Tibial nerve (tissue), 4 donors: ENCODE results near the gene PSRC1. TPM values are rescaled to one million over a fixed set of nuclear protein-coding genes. Genes with fewer than 3 reads are reported as not detected.
"Not testable (repeated sequence)": the region's sequence is repeated elsewhere in the genome, so short reads cannot be mapped to it uniquely, and the experiment has no call there.

Experiments
- DNase-seq, 2 donors: peaks; one replicate each; pipeline ENCODE4 v3.0.0-alpha.2; 2019; ENCODE audit warnings: low spot score in 2 of 2
- H3K27ac ChIP-seq, 4 donors: fragments of 200-600 bp; sonication (generic) in 3 of 4; one replicate each; pipeline ENCODE4 v1.5.1; 2017 to 2019; ENCODE audit warnings: mild to moderate bottlenecking in 1 of 4
- H3K27me3 ChIP-seq, 2 donors: fragments of 200-600 bp; sonication (generic) in 1 of 2; one replicate each; pipeline versions ENCODE4 v1.5.1 to v1.6.0; 2017 to 2019
- H3K36me3 ChIP-seq, 3 donors: fragments of 200-600 bp; sonication (generic); one replicate each; pipeline ENCODE4 v1.5.1; 2018 to 2019
- H3K4me1 ChIP-seq, 4 donors: fragments of 200-600 bp; sonication (generic) in 3 of 4; one replicate each; pipeline ENCODE4 v1.5.1; 2017 to 2019
- H3K4me3 ChIP-seq, 4 donors: fragments of 200-600 bp; sonication (generic) in 3 of 4; one replicate each; pipeline ENCODE4 v1.5.1; 2017 to 2019; ENCODE audit warnings: mild to moderate bottlenecking in 1 of 4, moderate library complexity in 1 of 4
- H3K9me3 ChIP-seq, 4 donors: fragments of 200-600 bp; sonication (generic) in 3 of 4; one replicate each; pipeline ENCODE4 v1.5.1; 2017 to 2019
- CTCF ChIP-seq, 5 experiments: fragments of 200-600 bp in 3 of 5; fragments of 450-650 bp in 2 of 5; sonication (generic) in 3 of 5; IDR thresholded peaks; one replicate each; pipeline ENCODE4 v1.5.1; 2016 to 2019; ENCODE audit warnings: antibody characterized with exemption in 5 of 5, mild to moderate bottlenecking in 3 of 5, moderate library complexity in 2 of 5
- EP300 ChIP-seq, 2 donors: sonication (generic); formaldehyde crosslinking; IDR thresholded peaks; one replicate each; pipeline ENCODE4 v1.6.1; 2017; ENCODE audit warnings: antibody characterized with exemption in 2 of 2, mild to moderate bottlenecking in 1 of 2
- POLR2A ChIP-seq, 2 donors: fragments of 450-650 bp; IDR thresholded peaks; one replicate each; pipeline ENCODE4 v1.6.1; 2017; ENCODE audit warnings: antibody characterized with exemption in 2 of 2, mild to moderate bottlenecking in 2 of 2, moderate library complexity in 2 of 2
- WGBS, 2 donors: methylation state at CpG; one replicate each; pipeline ENCODE4 v1.1.5; 2018; 5-methylcytosine and 5-hydroxymethylcytosine counted together
- total RNA-seq, 4 donors: library from RNA; depleted of rRNA; stranded (reverse); fragments of >200 nt; gene quantifications; one replicate each; pipeline ENCODE4 v1.1.0, GENCODE V29; 2016

The PSRC1 gene
- total RNA-seq, 4 donors from 2014 or later, result 33.0 to 62.0 (median 47.4) TPM

- no peak for TF ChIP-seq EP300 (IDR thresholded peaks at IDR 0.05)
- no peak for TF ChIP-seq CTCF (IDR thresholded peaks at IDR 0.05)
- no peak for TF ChIP-seq POLR2A (IDR thresholded peaks at IDR 0.05)
- no peaks in the 10 kb centered on the region for H3K27me3 ChIP-seq
- H3K9me3 ChIP-seq, result no peaks in the 10 kb centered on the region
- H3K4me3 ChIP-seq, result no peak overlapping the region
- no peaks in the 10 kb centered on the region for H3K36me3 ChIP-seq
- H3K4me1 ChIP-seq, result no peaks in the 10 kb centered on the region
- H3K27ac ChIP-seq, result no peak overlapping the region
- WGBS, 2 donors, result 71 to 79% methylated on average over 6 of the region's 6 CpGs
- peak in 1 of 2 donors; percentile 33 for DNase-seq
Observed at GRCh38 chr1:109290998-109291397, 8.1 kb upstream of the PSRC1 start.

DNA sequence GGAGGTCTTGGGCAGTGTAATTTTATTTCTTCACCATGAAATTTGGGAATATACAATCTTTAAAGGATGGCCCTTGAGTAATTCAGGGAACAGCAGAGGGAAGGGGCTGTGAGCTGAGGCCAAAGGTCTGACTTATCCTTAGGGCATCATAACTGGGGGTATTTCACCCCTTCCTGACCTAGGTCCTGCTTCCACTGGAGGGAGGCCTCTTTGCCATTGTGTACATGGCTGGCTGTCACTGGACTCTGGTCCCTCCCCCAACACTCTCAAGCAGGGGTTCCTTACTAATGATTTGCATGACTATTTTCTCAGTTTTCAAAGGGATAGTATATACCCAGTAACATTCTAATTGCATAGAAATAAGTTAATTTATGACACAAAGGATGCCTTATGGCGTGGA is 7.2 kb upstream of the PSRC1 start:
- no peak for TF ChIP-seq EP300 (IDR thresholded peaks at IDR 0.05)
- no peak for TF ChIP-seq POLR2A (IDR thresholded peaks at IDR 0.05)
- TF ChIP-seq CTCF (IDR thresholded peaks at IDR 0.05), result no peak
- Histone ChIP-seq H3K36me3 (no peaks in the 10 kb centered on the region), H3K4me3 (no peak overlapping the region), H3K9me3 (no peaks in the 10 kb centered on the region), H3K4me1 (no peaks in the 10 kb centered on the region), H3K27ac (no peak overlapping the region), H3K27me3 (no peaks in the 10 kb centered on the region)
- 87 to 88% methylated on average over 1 of the region's 1 CpG for WGBS, 2 donors
- DNase-seq, result no peak

GRCh38 chr1:109286762-109287161 is 3.8 kb upstream of the PSRC1 start:
- not testable (repeated sequence) for H3K9me3 ChIP-seq, H3K27ac ChIP-seq, H3K4me3 ChIP-seq, DNase-seq, H3K27me3 ChIP-seq, H3K36me3 ChIP-seq
- H3K4me1 ChIP-seq, result peaks cover 0 to 20% (median 10%) of the 10 kb centered on the region in 4 donors
- 75 to 78% methylated on average over 5 of the region's 5 CpGs for WGBS, 2 donors

GRCh38 chr1:109283748-109284600 is 1.0 kb upstream of the PSRC1 start:
- Histone ChIP-seq H3K27ac (peak overlapping the region; percentile 86 to 92 (median 88)), H3K9me3 (no peaks in the 10 kb centered on the region), H3K4me1 (peaks cover 0 to 38% (median 11%) of the 10 kb centered on the region in 4 donors), H3K4me3 (peak overlapping the region; percentile 46 to 78 (median 54)), H3K27me3 (no peaks in the 10 kb centered on the region), H3K36me3 (peaks cover 0 to 8% (median 0%) of the 10 kb centered on the region in 3 donors)
- TF ChIP-seq CTCF (IDR thresholded peaks at IDR 0.05) (no peak), EP300 (IDR thresholded peaks at IDR 0.05) (no peak), POLR2A (IDR thresholded peaks at IDR 0.05) (no peak)
- DNase-seq, result no peak
- WGBS, 2 donors, result 46 to 55% methylated on average over 17 of the region's 17 CpGs

GRCh38 chr1:109282497-109282951 is 421 bp downstream of the PSRC1 start:
- Histone ChIP-seq H3K9me3 (no peaks in the 10 kb centered on the region), H3K27ac (peak overlapping the region; percentile 86 to 92 (median 88)), H3K4me3 (peak overlapping the region; percentile 46 to 78 (median 54)), H3K4me1 (peaks cover 0 to 44% (median 12%) of the 10 kb centered on the region in 4 donors), H3K27me3 (no peaks in the 10 kb centered on the region), H3K36me3 (peaks cover 0 to 8% (median 0%) of the 10 kb centered on the region in 3 donors)
- 9 to 10% methylated on average over 10 of the region's 10 CpGs for WGBS, 2 donors
- DNase-seq, result no peak
- TF ChIP-seq CTCF (IDR thresholded peaks at IDR 0.05) (no peak), EP300 (IDR thresholded peaks at IDR 0.05) (no peak), POLR2A (IDR thresholded peaks at IDR 0.05) (no peak)
